Measurements from ENCODE around the gene CCDC9B.

Gene CCDC9B

DNA sequence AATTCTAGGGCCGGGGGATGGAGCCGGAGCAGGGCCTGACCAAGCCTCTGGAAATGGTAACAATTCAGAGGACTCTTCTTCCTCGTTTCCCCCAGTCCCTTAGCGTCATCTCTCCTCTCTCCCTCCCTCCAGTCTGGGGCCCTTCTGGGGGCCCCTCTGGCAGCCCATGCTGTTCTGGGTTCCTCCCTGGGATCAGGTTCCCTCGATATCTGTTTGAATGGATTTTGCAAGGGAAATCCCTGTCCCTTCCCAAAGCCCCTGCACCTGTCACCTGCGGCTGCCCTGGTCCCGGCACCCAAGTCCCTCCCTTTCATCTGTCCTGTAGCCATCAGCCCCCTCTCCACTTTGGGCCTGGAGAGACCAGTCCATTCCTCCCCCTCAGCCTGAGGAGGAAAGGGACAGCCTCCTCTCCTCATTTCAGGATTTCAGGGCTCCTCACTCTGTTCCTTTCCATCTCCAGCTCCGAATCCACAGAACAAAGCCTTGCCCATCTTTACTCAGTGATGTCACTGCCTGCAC lies 31.3 kb downstream of the CCDC9B start:
- DNase-seq (ENCODE audit: low spot score) = no peak

DNA sequence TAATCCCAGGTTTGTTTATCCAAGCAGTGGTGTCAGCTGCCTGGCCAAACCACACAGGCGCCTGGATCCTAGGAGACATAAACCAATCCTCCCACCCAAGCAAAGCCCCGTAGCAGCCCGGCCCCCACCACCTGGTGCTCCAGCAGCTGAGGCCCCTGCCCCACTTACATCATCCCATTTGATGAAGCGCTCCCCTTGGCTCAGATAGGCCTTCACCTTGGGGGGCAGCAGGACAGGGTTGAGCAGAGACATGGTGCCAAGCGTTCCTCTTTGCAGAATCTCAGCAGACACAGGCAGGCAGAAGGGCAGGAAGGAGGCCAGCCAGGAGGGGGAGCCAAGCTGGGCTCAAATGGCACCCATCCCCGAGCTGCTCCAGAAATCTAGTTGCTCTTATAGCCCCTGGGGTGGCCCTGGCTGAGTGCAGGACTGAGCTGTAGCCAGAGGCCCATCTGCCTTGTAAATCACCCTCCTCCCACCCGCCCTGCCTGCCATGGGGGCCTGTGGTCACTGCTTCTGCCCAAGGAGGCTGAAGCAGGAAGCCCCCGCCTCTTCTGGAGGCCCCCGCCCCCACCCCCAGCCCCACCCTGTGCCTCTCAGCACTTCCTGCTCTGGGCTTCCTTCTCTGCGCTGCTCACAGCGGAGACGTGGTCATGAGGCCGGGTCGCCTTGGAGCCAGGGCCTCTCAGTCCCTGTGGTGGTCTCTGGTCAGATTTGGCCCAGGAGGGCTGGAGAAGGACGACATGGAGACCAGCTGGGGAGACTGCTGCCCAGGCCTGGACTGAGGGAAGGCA lies 33.1 kb downstream of the CCDC9B start, which contains the start of gene PLCB2:
Gene PLCB2 (minus strand): TSS at position 515 of the 791 bp plus-strand sequence. CDS start 263 bp downstream, at position 252.
- DNase-seq (ENCODE audit: low spot score) = no peak

GRCh38 chr15:40306908-40307307 lies 33.8 kb downstream of the CCDC9B start:
- DNase-seq (ENCODE audit: low spot score) = no peak

- DNase-seq (ENCODE audit: low spot score) = no peak
Observed at GRCh38 chr15:40306371-40306770, 34.4 kb downstream of the CCDC9B start.

GRCh38 chr15:40305281-40305680 lies 35.5 kb downstream of the CCDC9B start:
- DNase-seq (ENCODE audit: low spot score) = no peak

- DNase-seq (ENCODE audit: low spot score) = no peak
Observed at GRCh38 chr15:40303576-40303975, 37.2 kb downstream of the CCDC9B start.

DNA sequence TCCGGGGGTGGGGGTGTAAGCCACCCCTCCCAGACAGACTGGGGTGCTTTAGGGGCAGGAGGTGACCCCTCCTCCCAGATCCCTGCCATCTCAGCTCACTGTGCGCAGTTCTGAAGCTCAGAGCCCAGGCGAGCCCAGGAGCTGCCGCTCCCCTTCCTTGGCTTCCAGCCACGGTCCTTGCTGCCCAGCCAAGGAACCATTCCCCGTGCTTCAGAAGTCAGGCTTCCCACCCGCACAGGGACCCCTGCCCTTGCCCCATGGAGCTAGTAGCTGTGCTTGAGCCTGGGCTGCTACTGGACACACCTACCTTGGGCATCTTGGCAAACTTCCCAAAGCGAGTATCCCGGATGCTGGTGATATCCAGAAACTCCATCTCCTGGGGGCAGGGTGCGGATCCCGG lies 37.8 kb downstream of the CCDC9B start:
- no peak for DNase-seq (ENCODE audit: low spot score)

DNA sequence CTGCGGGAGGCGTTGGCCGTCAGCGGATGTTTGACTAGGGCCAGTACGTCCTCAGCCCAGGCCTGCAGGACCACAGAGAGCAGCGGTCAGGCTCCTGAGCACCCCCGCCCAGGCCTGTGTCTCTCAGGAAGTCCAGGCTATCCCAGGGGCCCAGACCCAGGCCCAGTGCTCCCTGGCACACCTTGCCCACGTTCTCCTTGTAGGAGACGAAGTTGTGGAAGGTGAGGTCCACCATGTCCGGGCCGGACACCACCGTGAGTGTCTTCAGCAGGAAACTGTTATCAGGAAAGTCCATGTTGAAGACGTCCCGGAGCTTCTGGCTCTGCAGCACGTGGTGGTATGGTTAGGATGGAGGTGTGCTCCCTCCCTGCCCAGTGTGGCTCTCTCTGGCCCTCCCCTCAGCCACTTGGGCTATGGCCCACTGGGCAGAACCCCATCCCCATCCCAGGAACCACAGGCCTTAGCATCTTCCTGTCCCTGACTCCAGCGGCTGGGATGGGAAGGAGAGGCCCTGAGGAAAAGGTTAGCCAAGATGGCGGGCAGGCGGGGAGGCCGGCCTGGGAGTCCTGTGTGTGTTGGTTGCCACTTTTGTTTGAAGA lies 38.4 kb downstream of the CCDC9B start:
- DNase-seq (ENCODE audit: low spot score) = no peak

DNA sequence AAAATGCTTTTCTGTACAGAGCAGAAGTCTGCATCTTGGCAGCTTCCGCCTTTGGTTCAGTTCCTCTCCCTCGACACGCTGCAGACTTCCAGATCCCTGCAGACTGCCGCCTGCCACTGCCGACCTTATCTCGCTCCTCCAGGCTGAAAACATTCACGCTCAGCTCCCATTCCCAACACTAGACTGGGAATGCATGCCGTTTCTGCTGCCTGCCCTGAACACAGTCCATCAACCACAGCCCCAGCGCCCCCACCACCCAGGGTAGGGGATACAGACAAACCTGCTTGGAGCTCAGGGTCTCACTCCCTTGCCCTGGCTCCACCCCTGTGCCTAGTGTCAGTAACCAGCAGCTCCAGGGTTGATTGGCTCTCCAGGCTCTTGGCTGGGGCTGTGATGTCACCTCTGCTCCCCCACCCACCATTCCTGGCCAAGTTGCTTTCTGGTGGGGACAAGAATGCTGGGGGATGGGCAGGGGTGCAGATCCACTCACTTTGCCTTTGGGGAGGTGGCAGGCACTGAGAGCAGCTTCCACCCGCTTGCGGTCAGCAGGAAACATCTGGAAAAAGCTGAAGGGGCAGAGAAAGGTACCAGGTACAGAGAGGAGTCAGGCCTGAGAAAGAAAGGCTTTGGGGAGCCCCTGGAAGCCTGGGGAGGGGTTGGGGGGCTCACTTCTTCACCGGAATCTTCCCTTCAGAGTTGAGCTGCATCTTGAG lies 39.1 kb downstream of the CCDC9B start:
- no peak for DNase-seq (ENCODE audit: low spot score)

DNA sequence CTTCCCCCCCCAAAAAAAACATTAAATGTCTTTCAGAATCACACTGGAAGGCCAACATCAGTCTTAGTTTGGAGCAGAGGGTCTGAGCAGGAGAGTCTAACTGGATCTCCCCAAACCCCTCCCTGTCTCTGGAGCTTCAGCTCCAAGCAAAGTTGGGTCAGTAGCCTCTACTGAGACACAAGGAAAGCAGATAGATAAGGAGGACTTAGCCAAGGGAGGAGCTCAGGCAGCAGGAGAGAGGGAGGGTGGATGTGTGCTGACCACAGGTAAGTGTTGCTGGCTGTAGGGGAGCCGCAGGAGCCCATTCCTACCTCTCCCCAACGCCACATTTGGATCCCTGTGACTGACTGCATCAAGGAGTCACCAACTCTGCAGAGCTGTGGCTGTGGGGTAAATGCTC lies 40.0 kb downstream of the CCDC9B start:
- no peak for DNase-seq (ENCODE audit: low spot score)

GRCh38 chr15:40300367-40300766 lies 40.4 kb downstream of the CCDC9B start:
- no peak for DNase-seq (ENCODE audit: low spot score)

DNA sequence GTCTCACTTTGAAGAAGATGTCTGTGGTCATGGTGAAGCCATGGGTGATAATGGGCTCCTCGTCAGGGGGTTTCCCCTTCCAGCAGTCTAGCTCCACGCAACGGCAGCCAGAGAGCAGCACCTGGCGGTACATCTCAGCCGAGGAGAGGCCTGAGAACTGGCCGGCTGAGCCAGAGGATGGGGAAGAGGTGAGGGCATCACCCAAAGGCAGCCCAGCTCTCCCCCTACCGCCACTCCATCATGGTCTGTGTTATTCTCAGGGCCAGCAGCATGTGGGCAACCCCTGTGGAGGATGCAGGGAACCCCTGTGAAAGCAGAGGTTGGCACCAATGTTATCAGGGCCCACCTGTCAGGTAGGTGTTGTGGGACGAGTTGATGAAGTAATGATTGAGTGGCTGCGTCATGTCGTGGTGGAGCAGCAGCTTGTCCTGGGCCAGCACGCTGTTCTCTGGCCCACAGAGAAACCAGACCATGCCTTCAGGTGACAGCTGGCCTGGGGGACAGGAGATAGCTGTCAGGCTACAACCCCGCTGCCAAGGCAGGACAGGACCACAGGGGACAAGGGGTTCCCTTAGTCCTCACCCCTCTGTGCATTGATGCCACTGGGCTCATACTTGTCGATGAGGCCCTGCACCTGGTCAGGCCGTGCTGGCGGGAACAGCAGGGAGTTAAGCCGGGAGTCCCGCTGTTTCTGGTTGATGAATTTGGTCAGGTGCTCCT lies 42.4 kb downstream of the CCDC9B start:
- DNase-seq (ENCODE audit: low spot score) = no peak

DNA sequence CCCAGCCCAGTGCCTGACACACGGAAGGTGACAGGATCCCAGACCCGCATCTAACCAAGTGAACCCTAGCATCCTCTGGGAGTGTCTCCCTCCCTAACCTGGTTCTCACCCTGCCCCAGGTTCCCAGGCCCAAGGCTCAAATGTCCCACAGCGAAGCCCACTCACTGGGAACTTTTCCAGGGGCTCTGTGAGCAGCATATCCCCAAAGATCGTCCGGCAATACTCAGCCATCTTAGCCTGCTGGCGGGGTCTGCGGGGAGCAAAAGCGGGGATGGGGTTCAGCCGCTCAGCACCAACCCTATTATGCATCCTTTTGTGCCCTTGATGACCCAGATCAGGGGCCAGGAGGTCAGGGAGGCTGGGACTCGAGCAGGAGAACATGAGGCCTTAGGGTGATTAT lies 43.4 kb downstream of the CCDC9B start:
- DNase-seq (ENCODE audit: low spot score) = no peak

GRCh38 chr15:40296561-40297230 lies 44.0 kb downstream of the CCDC9B start:
- DNase-seq (ENCODE audit: low spot score) = no peak

GRCh38 chr15:40295877-40296560 lies 44.7 kb downstream of the CCDC9B start:
- no peak for DNase-seq (ENCODE audit: low spot score)

- no peak for DNase-seq (ENCODE audit: low spot score)
Observed at GRCh38 chr15:40295297-40295696, 45.4 kb downstream of the CCDC9B start.

GRCh38 chr15:40293905-40294895 lies 46.5 kb downstream of the CCDC9B start:
- DNase-seq (ENCODE audit: low spot score) = no peak

DNA sequence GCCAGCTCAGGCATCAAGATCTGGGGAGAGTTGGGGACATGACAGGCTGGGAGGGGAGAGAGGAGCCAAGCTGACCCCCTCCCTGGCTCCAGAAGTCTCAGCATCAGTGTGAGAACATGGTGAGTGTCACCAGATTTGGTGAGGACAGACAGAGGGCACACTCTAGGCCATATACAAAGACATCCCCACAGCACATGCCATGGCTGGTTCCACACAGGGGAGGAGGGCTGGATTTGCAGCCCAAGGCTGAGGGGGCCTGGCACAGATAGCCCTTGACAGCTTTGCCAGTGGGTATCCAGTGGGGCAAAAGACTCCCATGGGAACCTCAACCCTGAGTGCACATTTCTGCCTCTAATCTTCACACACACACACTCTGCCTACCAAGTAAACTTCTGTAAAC lies 47.7 kb downstream of the CCDC9B start:
- DNase-seq (ENCODE audit: low spot score) = no peak

- DNase-seq (ENCODE audit: low spot score) = no peak
Observed at GRCh38 chr15:40292246-40292645, 48.5 kb downstream of the CCDC9B start.
